ENCODE results near the gene SOS2. TPM values are rescaled to one million over a fixed set of nuclear protein-coding genes. Genes with fewer than 3 reads are reported as not detected.

SOS2 gene
- total and polyA plus RNA-seq, 2 of the 8 experiments (the other 6 are each of a cell fraction or from before 2014, with no cell fraction given) = 2.8 to 12.7 TPM

DNA sequence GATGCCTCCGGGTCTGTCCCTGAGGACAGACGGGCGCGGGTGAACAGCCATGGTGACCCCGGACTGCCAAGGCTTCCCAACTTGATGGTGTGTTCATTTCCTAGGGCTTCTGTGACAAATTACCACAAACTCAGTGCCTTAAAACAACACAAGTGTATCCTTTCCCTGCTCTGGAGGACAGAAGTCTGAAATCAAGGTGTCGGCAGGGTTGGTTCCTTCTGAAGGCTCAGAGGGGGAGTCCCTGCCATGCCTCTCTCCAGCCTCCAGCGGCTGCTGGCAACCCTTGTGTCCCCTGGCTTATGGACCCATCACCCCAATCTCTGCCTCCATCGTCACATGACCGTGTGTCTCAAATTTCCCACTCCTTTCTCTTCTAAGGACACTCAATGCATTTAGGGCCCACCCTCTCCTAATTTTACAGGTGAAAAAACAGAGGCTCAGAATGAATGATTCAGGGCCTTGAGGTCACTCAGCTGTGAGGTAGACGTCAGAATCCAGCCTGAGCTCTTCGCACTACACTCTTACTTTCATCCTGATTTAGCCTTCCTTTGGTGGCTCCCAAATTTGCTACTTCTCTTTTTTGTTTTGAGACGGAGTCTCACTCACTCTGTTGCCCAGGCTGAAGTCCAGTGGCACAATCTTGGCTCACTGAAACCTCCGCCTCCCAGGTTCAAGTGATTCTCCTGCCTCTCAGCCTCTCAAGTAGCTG is 160.4 kb downstream of the SOS2 start:
- H2BK12ac ChIP-seq (ENCODE audit: low read depth, low read length) = 0 out of 2 replicates have a peak overlapping the region, but pooled peaks have one; percentile 55
- CTCF ChIA-PET (ENCODE audit: partially characterized antibody) = interaction anchor here (1.0 to 2.5 kb wide), 5 partner anchors 11 to 205 kb away, joined by 3 to 10 read pairs (median 3); no protein-coding TSS in a partner anchor
- H3K4ac ChIP-seq (replicated peaks; ENCODE audit: insufficient read length, low read depth, low read length) = no peak overlapping the region
- H2BK20ac ChIP-seq (ENCODE audit: low read length) = no peak overlapping the region
- no peaks in the 10 kb centered on the region for H3K36me3 ChIP-seq (ENCODE audit: control insufficient read depth in 2 of 4, insufficient read depth in 4 of 4, low read length in 3 of 4)
- H3K23me2 ChIP-seq (ENCODE audit: low read depth, low read length) = no peaks in the 10 kb centered on the region
- no peak overlapping the region for H3K27ac ChIP-seq (ENCODE audit: low read depth, low read length)
- FAIRE-seq = no peak
- H3K4me1 ChIP-seq (replicated peaks in 1 of 4; ENCODE audit: control insufficient read depth in 3 of 4, insufficient read depth in 4 of 4, low read length in 3 of 4) = no peaks in the 10 kb centered on the region
- H3K14ac ChIP-seq (ENCODE audit: insufficient read length) = no peak overlapping the region
- H2AK5ac ChIP-seq (ENCODE audit: low read depth, low read length) = no peak overlapping the region
- H3K4me2 ChIP-seq (ENCODE audit: insufficient read depth in 1 of 2, low read depth in 2 of 2, low read length in 2 of 2) = no peak overlapping the region
- WGBS, 2 experiments (ENCODE audit: extremely low coverage in 1 of 2, insufficient coverage in 1 of 2, insufficient read length in 1 of 2, insufficient replicate concordance in 2 of 2, low coverage in 1 of 2, low lambda C conversion rate in 2 of 2, missing lambda C conversion rate in 1 of 2) = 86% methylated on average over 13 of the region's 13 CpGs; no CpG with 5 or more reads in 1 of the 2 experiments
- H3K9ac ChIP-seq (replicated peaks in 1 of 4; ENCODE audit: extremely low read depth in 1 of 4, low read depth in 3 of 4, low read length in 3 of 4) = no peak overlapping the region
- no peaks in the 10 kb centered on the region for H3K9me3 ChIP-seq (ENCODE audit: insufficient read depth in 2 of 2, low read depth in 1 of 2, low read length in 1 of 2)
- H2BK15ac ChIP-seq (ENCODE audit: low read length) = no peak overlapping the region
- no peaks in the 10 kb centered on the region for H4K20me1 ChIP-seq (replicated peaks in 1 of 2; ENCODE audit: control insufficient read depth in 1 of 2, insufficient read depth in 2 of 2, low read length in 2 of 2)
- POLR2A ChIA-PET (ENCODE audit: partially characterized antibody) = no interaction called here
- H3K4me3 ChIP-seq (ENCODE audit: extremely low read depth in 1 of 4, insufficient read depth in 2 of 4, low read depth in 3 of 4, low read length in 4 of 4) = no peak overlapping the region
- H3K56ac ChIP-seq (replicated peaks; ENCODE audit: insufficient read length, low read depth, low read length) = no peak overlapping the region
- H3K27me3 ChIP-seq (replicated peaks in 1 of 4; ENCODE audit: control insufficient read depth in 3 of 4, extremely low read depth in 1 of 4, insufficient read depth in 3 of 4, low read length in 3 of 4) = no peaks in the 10 kb centered on the region
- H3K23ac ChIP-seq (ENCODE audit: insufficient read length) = no peak overlapping the region
- H2BK120ac ChIP-seq (replicated peaks; ENCODE audit: low read depth, low read length) = no peak overlapping the region
- no peaks in the 10 kb centered on the region for H3K79me2 ChIP-seq (ENCODE audit: control insufficient read depth in 1 of 2, insufficient read depth in 2 of 2, low read length in 2 of 2)
- 0 out of 2 replicates have a peak overlapping the region, but pooled peaks have one; percentile 52 for H2AFZ ChIP-seq (ENCODE audit: low read length)
- H2BK5ac ChIP-seq (ENCODE audit: low read depth, low read length) = no peak overlapping the region
- no peak for DNase-seq (ENCODE audit: low read depth in 1 of 2, low spot score in 2 of 2)
- H4K8ac ChIP-seq (ENCODE audit: extremely low read depth, insufficient read depth, low read length) = no peak overlapping the region
- no peaks in the 10 kb centered on the region for H3K79me1 ChIP-seq (ENCODE audit: low read depth, low read length)
- H4K5ac ChIP-seq (ENCODE audit: insufficient read length, low read depth, low read length) = no peak overlapping the region
- no peak overlapping the region; the same call in 1 of the 2 replicates for H3K18ac ChIP-seq (ENCODE audit: extremely low read depth, low read length)
- H4K91ac ChIP-seq (replicated peaks; ENCODE audit: insufficient read length, low read length) = no peak overlapping the region
- TF ChIP-seq RXRA (IDR thresholded peaks at IDR 0.05; ENCODE audit: insufficient read depth, low read depth, low read length) (no peak), KDM5A (IDR thresholded peaks at IDR 0.05; ENCODE audit: low read length) (no peak), SIRT6 (IDR thresholded peaks at IDR 0.05; ENCODE audit: low read length) (no peak), ZNF274 (IDR thresholded peaks at IDR 0.05; ENCODE audit: borderline replicate concordance, extremely low read depth, low read length) (no peak), JUND (IDR thresholded peaks at IDR 0.05; ENCODE audit: low read length) (no peak), TBP (IDR thresholded peaks at IDR 0.05; ENCODE audit: low read depth, low read length) (no peak), EZH2 (IDR thresholded peaks at IDR 0.05; ENCODE audit: low read depth, low read length, severe bottlenecking) (no peak), CBX5 (IDR thresholded peaks at IDR 0.05; ENCODE audit: low read depth, low read length) (no peak), GTF2F1 (IDR thresholded peaks at IDR 0.05; ENCODE audit: borderline replicate concordance, low read depth, low read length) (no peak), EP300 (IDR thresholded peaks at IDR 0.05; ENCODE audit: borderline replicate concordance in 1 of 2, low read depth in 2 of 2, low read length in 2 of 2) (no peak), CBX8 (IDR thresholded peaks at IDR 0.05; ENCODE audit: borderline replicate concordance, low read depth, low read length) (no peak), TCF12 (IDR thresholded peaks at IDR 0.05; ENCODE audit: low read depth, low read length) (no peak), PHF8 (conservative IDR thresholded peaks at IDR 0.05; ENCODE audit: low read depth, low read length) (no peak)

All from H1 (cell line).